GM12891 (cell line): Measurements from ENCODE around the gene GPR55. TPM values are rescaled to one million over a fixed set of nuclear protein-coding genes. Genes with fewer than 3 reads are reported as not detected.
"Not testable (repeated sequence)": the region's sequence is repeated elsewhere in the genome, so short reads cannot be mapped to it uniquely, and the experiment has no call there.

ENCODE experiments used
- DNase-seq: peaks from one replicate; pipeline ENCODE4 v3.0.0; 2011; ENCODE audit warnings: low spot score; ENCODE audit not compliant: insufficient read length
- FAIRE-seq: peaks from 2 replicates; lab custom pipeline; 2011; peaks lifted over from hg19 to GRCh38; lab: Jason Lieb, UNC
- PAX5 ChIP-seq: IDR thresholded peaks from 2 replicates; pipeline ENCODE4 v1.6.1; 2011; ENCODE audit warnings: low read length, moderate library complexity, mild to moderate bottlenecking; ENCODE audit not compliant: insufficient read depth, severe bottlenecking
- POLR2A ChIP-seq: IDR thresholded peaks from 2 replicates; pipeline ENCODE4 v1.6.1; 2011; ENCODE audit warnings: low read depth, low read length, control low read depth
- POLR2AphosphoS5 ChIP-seq: IDR thresholded peaks from 2 replicates; pipeline ENCODE4 v1.6.1; 2011; ENCODE audit warnings: low read depth, low read length, control low read depth
- POU2F2 ChIP-seq: IDR thresholded peaks from 2 replicates; pipeline ENCODE4 v1.6.1; 2011; ENCODE audit warnings: low read depth, mild to moderate bottlenecking, control low read depth, low read length, moderate library complexity
- SPI1 ChIP-seq: IDR thresholded peaks from 2 replicates; pipeline ENCODE4 v1.6.1; 2011; ENCODE audit warnings: low read depth, low read length, control low read depth
- TAF1 ChIP-seq: IDR thresholded peaks from 2 replicates; pipeline ENCODE4 v1.6.1; 2011; ENCODE audit warnings: low read depth, low read length, control low read depth
- polyA plus RNA-seq: library from polyadenylated mRNA; unstranded; fragments of >200 nt; gene quantifications from one replicate; pipeline ENCODE4 v1.2.1, GENCODE V29; 2012; ENCODE audit warnings: low read depth, missing spikeins, inconsistent platforms; ENCODE audit not compliant: missing spikeins

The GPR55 gene, protein sequence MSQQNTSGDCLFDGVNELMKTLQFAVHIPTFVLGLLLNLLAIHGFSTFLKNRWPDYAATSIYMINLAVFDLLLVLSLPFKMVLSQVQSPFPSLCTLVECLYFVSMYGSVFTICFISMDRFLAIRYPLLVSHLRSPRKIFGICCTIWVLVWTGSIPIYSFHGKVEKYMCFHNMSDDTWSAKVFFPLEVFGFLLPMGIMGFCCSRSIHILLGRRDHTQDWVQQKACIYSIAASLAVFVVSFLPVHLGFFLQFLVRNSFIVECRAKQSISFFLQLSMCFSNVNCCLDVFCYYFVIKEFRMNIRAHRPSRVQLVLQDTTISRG
- polyA plus RNA-seq: 20.8 TPM

DNA sequence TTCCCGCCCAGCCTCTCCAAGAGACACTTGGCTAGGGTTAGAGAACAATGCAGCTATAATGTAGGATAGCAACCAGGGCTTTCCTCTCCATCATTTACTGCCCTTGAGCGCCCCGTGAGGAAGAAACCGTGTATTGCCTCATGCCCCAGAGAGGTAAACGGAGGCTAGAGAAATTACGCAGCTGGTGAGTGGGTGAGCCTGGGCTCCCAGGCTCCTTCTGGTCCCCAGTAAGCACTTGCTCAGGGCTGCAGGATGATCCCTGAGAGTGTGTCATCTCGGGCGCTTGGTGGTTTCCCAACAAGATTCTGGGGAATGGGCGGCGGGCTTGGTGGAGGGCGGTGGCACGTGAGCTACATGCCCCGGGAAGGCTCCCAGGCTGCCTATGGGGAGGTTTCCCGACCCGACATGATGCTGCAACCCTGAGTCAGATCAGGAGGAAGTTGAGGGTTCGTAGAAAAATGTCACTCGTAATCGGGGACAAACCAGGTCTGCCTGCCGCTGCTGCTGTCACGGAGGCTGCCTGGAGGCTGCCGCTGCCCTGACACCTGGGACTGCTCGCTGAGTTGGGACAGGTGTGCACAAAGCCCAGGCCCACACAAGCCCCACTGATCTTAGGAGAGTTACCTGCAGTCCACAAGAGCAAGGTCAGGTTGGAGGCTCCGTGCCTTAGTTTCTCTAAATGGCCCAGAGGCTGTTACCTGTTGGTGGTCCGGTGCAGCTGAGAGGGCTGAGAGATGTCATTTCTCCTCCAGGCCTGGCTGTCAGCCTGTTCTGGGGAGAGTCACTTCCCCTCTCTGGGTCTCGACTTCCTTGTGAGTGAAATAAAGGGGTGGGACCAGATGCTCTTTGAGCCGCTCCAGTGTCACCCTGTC is at the start of gene GPR55:
TSS of gene GPR55 (minus strand) at position 773 of the 872 bp plus-strand sequence. CDS start 14,280 bp downstream, outside the sequence.
- peak; percentile 41; the same call in 1 of the 2 replicates for TF ChIP-seq POU2F2
- peak; percentile 51; the same call in 1 of the 2 replicates for TF ChIP-seq TAF1
- TF ChIP-seq POLR2A: peak; percentile 85; the same call in 1 of the 2 replicates
- TF ChIP-seq POLR2AphosphoS5: peak; percentile 83; the same call in 1 of the 2 replicates
- no peak for TF ChIP-seq PAX5
- TF ChIP-seq SPI1: peak; percentile 88
- peak; percentile 99 for FAIRE-seq
- no peak for DNase-seq

DNA sequence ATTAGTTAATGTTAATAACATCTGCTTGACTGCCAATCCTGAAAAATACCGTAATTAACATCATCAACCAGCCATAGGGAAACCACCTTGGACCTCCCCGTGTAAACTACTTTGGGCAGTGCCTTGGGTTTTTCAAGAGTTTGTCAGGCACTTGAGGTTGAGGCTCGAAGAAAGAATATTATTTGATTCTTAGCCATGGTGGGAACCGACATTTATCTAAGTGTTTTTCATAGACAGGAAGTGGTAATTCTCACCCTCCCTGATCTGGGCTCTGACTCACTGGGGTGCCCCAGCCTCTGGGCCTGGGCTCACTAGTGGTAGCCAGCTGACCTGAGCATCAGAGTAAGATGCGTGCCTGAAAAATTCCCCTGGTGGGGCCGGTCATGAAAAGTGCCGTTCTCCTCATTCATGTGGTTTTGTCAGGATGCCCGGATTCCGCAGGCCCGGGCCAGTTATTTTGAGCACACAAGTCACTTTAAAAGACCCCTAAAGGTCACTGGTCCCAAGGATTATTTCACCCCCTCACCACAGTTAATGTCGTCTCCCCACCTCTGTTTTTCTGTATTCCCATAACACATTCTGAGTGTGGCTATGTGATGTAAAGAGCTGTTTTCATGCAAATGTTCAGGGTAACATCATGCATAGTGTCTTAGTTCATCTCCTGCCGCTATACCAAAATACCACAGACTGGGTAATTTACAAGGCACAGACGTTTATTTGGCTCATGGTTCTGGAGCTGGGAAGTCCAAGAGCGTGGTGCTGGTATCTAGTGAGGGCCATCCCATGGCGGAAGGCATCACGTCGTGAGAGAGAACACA is 49.3 kb upstream of the GPR55 start:
- peak; percentile 94 for FAIRE-seq
- TF ChIP-seq POLR2A (no peak), POLR2AphosphoS5 (peak; percentile 19; the same call in 1 of the 2 replicates), POU2F2 (peak; percentile 51), TAF1 (0 out of 2 replicates have a peak, but pooled peaks have one; percentile 30), PAX5 (peak; percentile 40), SPI1 (peak; percentile 67)
- no peak for DNase-seq

DNA sequence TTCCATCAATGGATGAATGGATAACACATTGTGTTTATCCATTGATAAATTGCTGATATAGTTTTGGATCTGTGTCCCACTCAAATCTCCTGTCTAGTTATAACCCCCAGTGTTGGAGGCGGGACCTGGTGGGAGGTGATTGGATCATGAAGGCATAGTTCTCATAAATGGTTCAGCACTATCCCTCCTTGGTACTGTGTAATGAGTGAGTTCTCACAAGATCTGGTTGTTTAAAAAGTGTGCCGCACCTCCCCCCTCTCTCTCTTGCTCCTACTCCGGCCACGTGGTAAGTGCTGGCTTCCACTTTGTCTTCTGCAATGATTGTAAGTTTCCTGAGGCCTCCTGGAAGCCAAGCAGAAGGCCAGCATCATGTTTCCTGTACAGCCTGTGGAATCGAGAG is 47.0 kb upstream of the GPR55 start:
- TF ChIP-seq POLR2A (no peak), TAF1 (no peak), PAX5 (no peak), POU2F2 (no peak), POLR2AphosphoS5 (no peak), SPI1 (no peak)
- FAIRE-seq (no peak), DNase-seq (no peak)

DNA sequence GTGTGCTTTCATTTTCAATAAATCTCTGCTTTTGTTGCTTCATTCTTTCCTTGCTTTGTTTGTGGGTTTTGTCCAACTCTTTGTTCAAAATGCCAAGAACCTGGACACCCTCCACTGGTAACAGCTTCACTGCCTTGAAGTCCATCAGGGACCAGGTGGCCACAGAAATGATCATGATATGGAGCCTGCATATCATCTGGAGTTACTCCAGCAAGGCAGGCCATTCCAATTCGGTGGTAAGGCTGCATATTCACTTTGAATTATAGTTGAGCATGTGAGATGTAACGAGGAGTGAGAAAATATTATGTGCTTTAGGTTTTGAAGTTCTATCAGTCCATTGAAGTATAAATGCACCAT is 44.6 kb upstream of the GPR55 start:
- peak; percentile 64 for FAIRE-seq
- TF ChIP-seq PAX5 (no peak), POLR2A (no peak), TAF1 (no peak), POLR2AphosphoS5 (no peak), POU2F2 (no peak), SPI1 (no peak)
- DNase-seq: no peak

DNA sequence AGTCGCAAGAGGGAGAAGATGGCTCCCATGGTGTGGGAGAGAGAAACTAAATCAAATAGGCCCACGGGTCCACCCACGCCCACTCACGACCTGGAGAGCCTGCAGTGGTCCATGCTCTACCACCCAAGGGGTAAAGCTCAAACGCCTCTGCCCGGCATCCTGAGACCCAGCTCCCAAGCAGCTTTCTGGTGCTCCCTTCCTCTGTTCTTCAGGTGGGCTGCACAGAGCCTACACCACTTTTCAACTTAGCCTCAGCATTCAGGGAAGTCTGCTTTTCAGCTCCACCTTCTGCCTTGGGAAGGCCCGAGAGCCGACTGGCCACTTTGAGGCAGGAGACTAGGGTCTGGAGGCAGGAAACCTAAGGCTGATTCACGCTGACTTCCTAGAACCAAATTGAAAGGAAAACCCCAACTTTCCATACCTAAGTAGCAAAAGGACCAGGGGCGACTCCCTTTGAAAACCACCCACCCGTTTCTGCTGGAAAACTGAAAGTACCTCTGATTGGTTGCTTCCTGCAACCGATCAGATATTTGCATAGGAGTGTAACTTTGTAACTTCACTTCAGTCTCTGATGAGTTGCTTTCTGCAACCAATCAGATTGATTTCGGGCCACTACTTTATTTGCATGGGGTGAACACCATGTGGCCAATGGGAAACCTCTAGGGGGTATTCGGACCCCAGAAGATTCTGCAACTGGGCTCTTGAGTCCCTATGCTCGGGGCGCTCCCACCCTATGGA is 44.0 kb upstream of the GPR55 start:
- TF ChIP-seq PAX5: no peak
- no peak for TF ChIP-seq TAF1
- DNase-seq: no peak
- peak; percentile 38 for FAIRE-seq

DNA sequence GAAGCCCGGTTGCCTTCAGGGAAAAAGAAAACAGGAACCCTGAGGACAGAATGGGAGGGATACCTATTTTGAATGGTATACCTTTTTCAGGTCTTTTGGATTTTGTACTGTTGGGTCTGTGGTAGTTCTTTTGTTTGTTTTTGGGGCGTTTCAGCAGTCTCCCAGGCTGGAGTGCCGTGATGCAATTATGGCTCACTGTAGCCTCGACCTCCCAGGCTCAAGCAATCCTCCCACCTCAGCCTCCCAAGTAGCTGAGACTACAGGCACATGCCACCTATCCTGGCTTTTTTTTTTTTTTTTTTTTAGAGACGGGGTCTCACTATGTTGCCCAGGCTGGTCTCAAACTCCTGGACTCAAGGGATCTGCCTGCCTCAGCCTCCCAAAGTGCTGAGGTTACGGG is 43.3 kb upstream of the GPR55 start:
- FAIRE-seq, DNase-seq: not testable (repeated sequence)

DNA sequence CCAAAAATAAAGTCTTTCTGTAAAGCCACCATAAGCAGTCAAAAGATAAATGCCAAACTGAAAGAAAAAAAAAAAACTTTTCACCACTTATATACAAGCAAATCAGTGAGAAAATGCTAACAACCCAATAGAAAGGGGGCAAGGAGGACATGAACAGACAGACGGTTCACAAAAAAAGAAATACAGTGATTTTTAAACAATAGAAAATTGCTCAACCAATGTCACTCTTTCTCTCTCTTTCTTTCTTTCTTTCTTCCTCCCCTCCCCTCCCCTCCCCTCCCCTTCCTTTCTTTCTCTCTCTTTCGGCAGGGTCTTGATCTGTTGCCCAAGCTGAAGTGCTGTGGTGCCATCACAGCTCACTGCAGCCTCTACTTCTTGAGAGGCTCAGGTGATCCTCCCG is 42.1 kb upstream of the GPR55 start:
- no peak for DNase-seq
- no peak for TF ChIP-seq TAF1
- TF ChIP-seq POLR2A: no peak
- no peak for TF ChIP-seq SPI1
- no peak for TF ChIP-seq POU2F2
- no peak for TF ChIP-seq PAX5
- no peak for TF ChIP-seq POLR2AphosphoS5
- no peak for FAIRE-seq

DNA sequence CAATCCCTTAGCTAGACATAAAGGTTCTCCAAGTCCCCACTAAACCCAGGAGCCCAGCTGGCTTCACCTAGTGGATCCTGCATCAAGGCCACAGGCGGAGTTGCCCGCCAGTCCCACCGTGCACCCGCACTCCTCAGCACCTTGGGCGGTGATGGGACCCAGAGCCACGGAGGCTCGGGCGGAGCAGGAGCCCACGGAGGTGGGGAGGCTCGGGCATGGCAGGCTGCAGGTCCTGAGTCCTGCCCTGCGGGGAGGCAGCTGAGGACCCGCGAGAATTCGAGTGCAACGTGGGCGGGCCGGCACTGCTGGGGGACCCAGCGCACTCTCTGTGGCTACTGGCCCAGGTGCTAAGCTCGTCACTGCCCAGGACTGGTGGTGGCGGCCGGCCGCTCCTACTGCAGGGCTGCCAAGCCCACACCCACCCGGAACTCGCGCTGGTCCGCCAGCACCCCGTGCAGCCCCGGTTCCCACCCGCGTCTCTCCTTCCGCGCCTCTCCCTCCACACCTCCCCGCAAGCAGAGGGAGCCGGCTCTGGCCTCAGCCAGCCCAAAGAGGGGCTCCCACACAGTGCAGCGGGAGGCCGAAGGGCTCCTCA is 39.2 kb upstream of the GPR55 start:
- TF ChIP-seq POU2F2 (no peak), SPI1 (no peak), POLR2AphosphoS5 (no peak), POLR2A (no peak), PAX5 (no peak), TAF1 (no peak)
- no peak for DNase-seq
- no peak for FAIRE-seq
